Esophagus muscularis mucosa (tissue), 4 donors: ENCODE data around the gene GAREM1. TPM values are rescaled to one million over a fixed set of nuclear protein-coding genes. Genes with fewer than 3 reads are reported as not detected.

Experiments used
- DNase-seq: peaks from one replicate; pipeline ENCODE4 v3.0.0-alpha.2; 2017; ENCODE audit errors: extremely low spot score
- H3K27ac ChIP-seq, 4 donors: fragments of 200-600 bp; sonication (generic); replicated peaks in 1 of 4; 1 replicate in 3 of 4; 2 replicates in 1 of 4; pipeline ENCODE4 v1.5.1; 2016 to 2019; ENCODE audit warnings: mild to moderate bottlenecking in 1 of 4
- H3K27me3 ChIP-seq, 4 donors: fragments of 200-600 bp; sonication (generic); one replicate each; pipeline versions ENCODE4 v1.5.1 to v1.6.0; 2016 to 2019
- H3K36me3 ChIP-seq, 4 donors: fragments of 200-600 bp; sonication (generic); one replicate each; pipeline ENCODE4 v1.5.1; 2016 to 2019
- H3K4me1 ChIP-seq, 4 donors: fragments of 200-600 bp; sonication (generic); one replicate each; pipeline ENCODE4 v1.5.1; 2016 to 2019
- H3K4me3 ChIP-seq, 4 donors: fragments of 200-600 bp; sonication (generic); 1 replicate in 2 of 4; 2 replicates in 2 of 4; pipeline ENCODE4 v1.5.1; 2016 to 2019; ENCODE audit warnings: mild to moderate bottlenecking in 4 of 4, moderate library complexity in 1 of 4
- H3K9me3 ChIP-seq, 4 donors: fragments of 200-600 bp; sonication (generic); 1 replicate in 3 of 4; 2 replicates in 1 of 4; pipeline ENCODE4 v1.5.1; 2016 to 2019
- EP300 ChIP-seq: sonication (generic); formaldehyde crosslinking; IDR thresholded peaks from one replicate; pipeline ENCODE4 v1.6.1; 2017; ENCODE audit warnings: antibody characterized with exemption
- POLR2A ChIP-seq: fragments of 450-650 bp; IDR thresholded peaks from one replicate; pipeline ENCODE4 v1.6.1; 2017; ENCODE audit warnings: antibody characterized with exemption, moderate library complexity, mild to moderate bottlenecking, low read depth
- POLR2AphosphoS5 ChIP-seq, 2 donors: sonication (generic); formaldehyde crosslinking; IDR thresholded peaks; one replicate each; pipeline ENCODE4 v1.6.1; 2017; ENCODE audit warnings: antibody characterized with exemption in 2 of 2
- WGBS: methylation state at CpG from one replicate; pipeline ENCODE4 v1.1.5; 2018; 5-methylcytosine and 5-hydroxymethylcytosine counted together
- intact Hi-C: fragments of 100-400 bp; cut with DNase I; formaldehyde crosslinking; loops from one replicate; pipeline ENCODE4 v1.15.1; 2023
- total RNA-seq, 4 donors: library from RNA; depleted of rRNA; stranded (reverse); fragments of >200 nt; gene quantifications; one replicate each; pipeline versions ENCODE4 v1.1.0 to v1.2.1, GENCODE V29; 2016
- TF ChIP-seq, protein P1 (sequence below), 3 experiments: fragments of 200-600 bp in 2 of 3; fragments of 450-650 bp in 1 of 3; sonication (generic) in 2 of 3; IDR thresholded peaks; one replicate each; pipeline ENCODE4 v1.5.1; 2017 to 2019; ENCODE audit warnings: antibody characterized with exemption in 3 of 3, mild to moderate bottlenecking in 2 of 3, moderate library complexity in 1 of 3

GAREM1 gene
- total RNA-seq, 4 donors from 2014 or later: 7.0 to 11.6 (median 9.8) TPM

DNA sequence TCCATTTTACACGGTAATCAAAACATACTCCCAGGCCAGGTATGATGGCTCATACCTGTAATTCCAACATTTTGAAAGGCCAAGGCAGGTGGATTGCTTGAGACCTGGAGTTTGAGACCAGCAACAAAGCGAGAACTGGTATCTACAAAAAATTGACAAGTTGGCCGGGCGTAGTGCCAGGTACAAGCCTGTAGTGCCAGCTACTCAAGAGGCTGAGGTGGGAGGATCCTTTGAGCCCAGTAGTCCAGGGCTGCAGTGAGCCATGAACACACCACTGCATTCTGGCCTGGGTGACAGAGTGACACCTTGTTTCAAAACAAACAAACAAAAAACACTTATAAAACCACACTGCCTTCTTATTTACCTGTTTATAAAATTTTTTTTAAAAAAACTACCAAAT is 80.8 kb downstream of the GAREM1 start:
- no peak overlapping the region for H3K4me3 ChIP-seq
- H3K4me1 ChIP-seq: peaks cover 15 to 25% (median 22%) of the 10 kb centered on the region in 4 donors
- WGBS: 95% methylated on average over 4 of the region's 4 CpGs
- TF ChIP-seq, protein P1, sequence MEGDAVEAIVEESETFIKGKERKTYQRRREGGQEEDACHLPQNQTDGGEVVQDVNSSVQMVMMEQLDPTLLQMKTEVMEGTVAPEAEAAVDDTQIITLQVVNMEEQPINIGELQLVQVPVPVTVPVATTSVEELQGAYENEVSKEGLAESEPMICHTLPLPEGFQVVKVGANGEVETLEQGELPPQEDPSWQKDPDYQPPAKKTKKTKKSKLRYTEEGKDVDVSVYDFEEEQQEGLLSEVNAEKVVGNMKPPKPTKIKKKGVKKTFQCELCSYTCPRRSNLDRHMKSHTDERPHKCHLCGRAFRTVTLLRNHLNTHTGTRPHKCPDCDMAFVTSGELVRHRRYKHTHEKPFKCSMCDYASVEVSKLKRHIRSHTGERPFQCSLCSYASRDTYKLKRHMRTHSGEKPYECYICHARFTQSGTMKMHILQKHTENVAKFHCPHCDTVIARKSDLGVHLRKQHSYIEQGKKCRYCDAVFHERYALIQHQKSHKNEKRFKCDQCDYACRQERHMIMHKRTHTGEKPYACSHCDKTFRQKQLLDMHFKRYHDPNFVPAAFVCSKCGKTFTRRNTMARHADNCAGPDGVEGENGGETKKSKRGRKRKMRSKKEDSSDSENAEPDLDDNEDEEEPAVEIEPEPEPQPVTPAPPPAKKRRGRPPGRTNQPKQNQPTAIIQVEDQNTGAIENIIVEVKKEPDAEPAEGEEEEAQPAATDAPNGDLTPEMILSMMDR (IDR thresholded peaks at IDR 0.05): no peak
- TF ChIP-seq EP300 (no peak), POLR2A (no peak), POLR2AphosphoS5 (IDR thresholded peaks at IDR 0.05) (no peak)
- H3K36me3 ChIP-seq: no peaks in the 10 kb centered on the region
- no peak overlapping the region for H3K27ac ChIP-seq
- intact Hi-C loops: no loop called here
- no peaks in the 10 kb centered on the region for H3K27me3 ChIP-seq
- no peaks in the 10 kb centered on the region for H3K9me3 ChIP-seq
- DNase-seq: no peak

DNA sequence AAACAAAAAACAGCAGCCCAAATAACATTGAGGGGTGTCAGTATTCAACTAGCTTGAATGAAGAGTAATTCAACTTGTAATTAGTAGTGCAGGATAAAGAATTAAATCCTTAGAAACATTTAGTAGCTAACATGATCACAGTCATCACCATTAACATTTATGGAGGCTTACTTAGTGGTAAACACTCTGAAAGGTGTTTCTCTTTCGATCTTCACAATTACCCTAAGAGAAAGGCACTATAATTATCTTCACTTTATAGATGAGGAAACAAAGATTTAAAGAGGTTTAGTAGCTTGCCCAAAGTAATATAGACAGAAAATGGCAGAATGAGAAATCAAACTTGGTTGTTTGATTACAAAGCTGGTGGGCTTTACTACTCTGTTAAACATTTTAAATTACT is 81.5 kb downstream of the GAREM1 start:
- Histone ChIP-seq H3K36me3 (no peaks in the 10 kb centered on the region), H3K4me3 (no peak overlapping the region), H3K9me3 (no peaks in the 10 kb centered on the region), H3K27me3 (no peaks in the 10 kb centered on the region), H3K27ac (no peak overlapping the region), H3K4me1 (peaks cover 15 to 27% (median 23%) of the 10 kb centered on the region in 4 donors)
- 94% methylated on average over 1 of the region's 1 CpG for WGBS
- no peak for DNase-seq
- TF ChIP-seq EP300 (no peak), POLR2AphosphoS5 (IDR thresholded peaks at IDR 0.05) (no peak), POLR2A (no peak)
- TF ChIP-seq, protein P1 (IDR thresholded peaks at IDR 0.05): no peak
- intact Hi-C loops: no loop called here

DNA sequence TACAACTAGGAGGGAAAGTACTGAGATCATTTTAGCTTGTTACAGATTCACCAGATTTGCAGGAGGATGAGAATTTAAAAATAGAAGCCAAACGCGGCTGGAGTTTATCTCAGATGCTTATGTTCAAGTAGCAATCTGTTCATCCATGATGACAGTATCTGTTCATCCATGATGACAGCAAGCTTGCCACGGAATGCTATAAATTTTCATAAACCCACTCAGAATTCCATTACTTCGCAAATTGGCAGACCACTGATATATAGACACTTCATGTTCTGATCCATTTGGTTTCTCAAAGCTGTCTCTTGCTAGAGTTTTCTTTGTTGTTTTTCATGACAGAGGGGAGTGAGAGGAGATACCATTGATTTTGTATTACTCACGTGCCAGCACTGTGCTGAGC is 84.2 kb downstream of the GAREM1 start:
- no peaks in the 10 kb centered on the region for H3K36me3 ChIP-seq
- H3K27ac ChIP-seq: no peak overlapping the region
- no peak for DNase-seq
- no peaks in the 10 kb centered on the region for H3K27me3 ChIP-seq
- H3K9me3 ChIP-seq: no peaks in the 10 kb centered on the region
- peaks cover 30 to 45% (median 34%) of the 10 kb centered on the region in 4 donors for H3K4me1 ChIP-seq
- WGBS: 58% methylated on average over 5 of the region's 5 CpGs
- intact Hi-C loops: no loop called here
- H3K4me3 ChIP-seq: no peak overlapping the region
- TF ChIP-seq POLR2A (no peak), POLR2AphosphoS5 (IDR thresholded peaks at IDR 0.05) (no peak), EP300 (no peak)
- TF ChIP-seq, protein P1 (IDR thresholded peaks at IDR 0.05): no peak

DNA sequence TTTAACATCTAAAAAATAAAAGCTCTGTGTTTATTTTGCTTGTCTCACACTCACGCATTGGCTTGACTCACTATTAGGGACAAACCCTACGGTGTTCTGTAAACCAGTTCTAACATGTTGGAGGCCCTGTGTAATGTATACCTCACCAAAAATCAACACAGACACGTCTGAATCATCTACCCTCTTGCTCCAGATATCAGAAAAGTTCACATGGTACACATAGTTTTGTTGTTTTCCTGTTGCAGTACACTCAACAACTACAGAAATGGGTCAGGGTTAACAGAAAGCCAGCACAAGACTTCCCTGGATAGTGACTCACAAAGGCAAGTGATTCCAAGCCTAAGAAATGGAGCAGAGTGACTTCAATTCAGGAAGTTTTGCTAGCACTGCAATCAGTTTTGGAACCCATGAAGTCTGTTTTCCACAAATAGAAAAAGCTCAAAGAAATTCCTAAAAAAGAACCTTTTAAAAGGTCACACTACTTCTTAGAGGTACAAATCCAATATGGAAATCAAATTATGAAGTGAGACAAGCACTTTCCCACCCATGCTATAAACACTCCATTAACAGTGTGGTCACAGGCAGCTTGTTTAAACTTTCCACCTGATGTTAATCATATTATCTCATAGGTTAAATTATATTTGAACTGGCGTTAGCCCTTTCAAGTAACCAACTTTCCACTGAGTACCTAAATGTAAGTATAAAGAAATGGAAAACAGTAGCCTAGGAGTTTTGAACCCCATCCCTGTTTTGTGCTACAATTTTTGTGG is 87.4 kb downstream of the GAREM1 start:
- Histone ChIP-seq H3K27ac (peak overlapping the region; percentile 2 to 47 (median 18)), H3K4me3 (no peak overlapping the region), H3K9me3 (no peaks in the 10 kb centered on the region), H3K36me3 (no peaks in the 10 kb centered on the region), H3K4me1 (peaks cover 30 to 53% (median 40%) of the 10 kb centered on the region in 4 donors), H3K27me3 (no peaks in the 10 kb centered on the region)
- peak; percentile 23 to 30 for TF ChIP-seq POLR2AphosphoS5 (IDR thresholded peaks at IDR 0.05)
- no peak for TF ChIP-seq POLR2A
- 51% methylated on average over 4 of the region's 4 CpGs for WGBS
- intact Hi-C loops: no loop called here
- DNase-seq: no peak

DNA sequence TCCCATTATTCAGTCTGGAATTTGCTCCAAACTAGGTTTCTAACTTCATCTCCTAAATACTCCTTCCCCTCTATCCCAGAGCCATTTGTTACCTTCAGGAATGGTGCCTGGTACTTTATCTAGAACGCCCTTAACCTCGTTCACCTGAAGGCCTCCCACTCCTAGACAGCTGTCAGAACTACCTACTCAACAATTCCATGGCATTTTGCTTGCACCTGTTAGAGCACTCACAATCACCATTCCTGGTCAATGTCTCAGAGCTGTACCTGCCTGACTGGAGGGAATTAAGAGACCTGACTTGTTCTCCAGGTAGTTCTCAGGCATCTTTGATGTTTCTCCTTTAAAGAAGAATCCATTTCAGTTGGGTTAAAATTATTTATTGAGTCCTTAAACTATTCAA is 88.9 kb downstream of the GAREM1 start:
- no peaks in the 10 kb centered on the region for H3K27me3 ChIP-seq
- H3K36me3 ChIP-seq: no peaks in the 10 kb centered on the region
- H3K4me3 ChIP-seq: no peak overlapping the region
- no peak for DNase-seq
- peaks cover 30 to 49% (median 40%) of the 10 kb centered on the region in 4 donors for H3K4me1 ChIP-seq
- 92% methylated on average over 2 of the region's 2 CpGs for WGBS
- TF ChIP-seq, protein P1 (IDR thresholded peaks at IDR 0.05): no peak
- no peak for TF ChIP-seq EP300
- no peak for TF ChIP-seq POLR2A
- TF ChIP-seq POLR2AphosphoS5 (IDR thresholded peaks at IDR 0.05): no peak
- intact Hi-C loops: no loop called here
- H3K27ac ChIP-seq: no peak overlapping the region
- H3K9me3 ChIP-seq: no peaks in the 10 kb centered on the region
